Endothelial cell of umbilical vein (primary cell): ENCODE results near the gene GTF3C5. TPM values are rescaled to one million over a fixed set of nuclear protein-coding genes. Genes with fewer than 3 reads are reported as not detected.

Experiments
- BruUV-seq: library from RNA; stranded (reverse); fragments of 400-500 nt; replicated peaks from 2 replicates; lab custom pipeline; 2021; lab: Mats Ljungman, UMichigan
- CTCF ChIA-PET: fragments of 300-600, 350-600 bp; sonication (Branson Sonifier 250); formaldehyde crosslinking; loops from one replicate; lab custom pipeline; 2021; ENCODE audit warnings: antibody characterized with exemption, inconsistent platforms; lab: Charles Lee
- POLR2A ChIA-PET: fragments of 300-600, 350-600 bp; sonication (Branson Sonifier 250); formaldehyde crosslinking; loops from one replicate; lab custom pipeline; 2021; ENCODE audit warnings: antibody characterized with exemption, inconsistent platforms; lab: Charles Lee
- DNase-seq: peaks from one replicate; pipeline ENCODE4 v3.0.0-alpha.2; 2011; ENCODE audit warnings: low read depth, low spot score
- FAIRE-seq: peaks from 2 replicates; lab custom pipeline; 2011; peaks lifted over from hg19 to GRCh38; lab: Jason Lieb, UNC
- H2AFZ ChIP-seq: 2 replicates; pipeline ENCODE4 v1.6.0; 2012; ENCODE audit warnings: low read depth, low read length, control low read depth, inconsistent platforms
- H3K27ac ChIP-seq: 2 replicates; pipeline ENCODE4 v1.5.1; 2011; ENCODE audit warnings: low read depth, mild to moderate bottlenecking, control low read depth, low read length, moderate library complexity; ENCODE audit not compliant: insufficient read depth
- H3K27me3 ChIP-seq, 2 experiments: 2 replicates each; pipeline versions ENCODE4 v1.6.0 to v1.6.1; 2011; ENCODE audit warnings: low read length in 2 of 2, mixed read lengths in 1 of 2; ENCODE audit not compliant: control insufficient read depth in 2 of 2, insufficient read depth in 2 of 2
- H3K36me3 ChIP-seq, 2 experiments: 2 replicates in 1 of 2; 3 replicates in 1 of 2; pipeline ENCODE4 v1.5.1; 2011; ENCODE audit warnings: low read length in 2 of 2, mild to moderate bottlenecking in 1 of 2, moderate library complexity in 1 of 2; ENCODE audit not compliant: control insufficient read depth in 2 of 2, insufficient read depth in 2 of 2; ENCODE audit errors: extremely low read depth in 1 of 2
- H3K4me1 ChIP-seq: 3 replicates; pipeline ENCODE4 v1.5.1; 2011; ENCODE audit warnings: mild to moderate bottlenecking, low read length; ENCODE audit not compliant: control insufficient read depth, insufficient read depth; ENCODE audit errors: extremely low read depth
- H3K4me2 ChIP-seq: 2 replicates; pipeline ENCODE4 v1.6.1; 2011; ENCODE audit warnings: low read length, control low read depth, mixed read lengths; ENCODE audit not compliant: insufficient read depth
- H3K4me3 ChIP-seq, 3 experiments: fragments of 200-600 bp in 1 of 3; sonication (generic), shearing (Covaris generic) in 1 of 3; replicated peaks in 1 of 3; 2 replicates each; pipeline ENCODE4 v1.5.1; 2011 to 2016; ENCODE audit warnings: control low read depth in 3 of 3, low read length in 3 of 3, mild to moderate bottlenecking in 2 of 3, inconsistent platforms in 1 of 3, low read depth in 1 of 3, moderate library complexity in 1 of 3; ENCODE audit not compliant: insufficient read depth in 1 of 3
- H3K79me2 ChIP-seq: 2 replicates; pipeline ENCODE4 v1.6.0; 2012; ENCODE audit warnings: low read length, inconsistent platforms; ENCODE audit not compliant: control insufficient read depth, insufficient read depth
- H3K9ac ChIP-seq: replicated peaks from 2 replicates; pipeline ENCODE3; 2011; ENCODE audit warnings: low read length, control low read depth; ENCODE audit not compliant: insufficient read depth; ENCODE audit errors: extremely low read depth
- H3K9me1 ChIP-seq: replicated peaks from 3 replicates; pipeline ENCODE4 v1.6.0; 2011; ENCODE audit warnings: mild to moderate bottlenecking, low read length; ENCODE audit not compliant: control insufficient read depth, insufficient read depth; ENCODE audit errors: extremely low read depth
- H3K9me3 ChIP-seq: replicated peaks from 2 replicates; pipeline ENCODE4 v1.5.1; 2012; ENCODE audit warnings: low read length, inconsistent platforms; ENCODE audit not compliant: control insufficient read depth, insufficient read depth
- H4K20me1 ChIP-seq: replicated peaks from 2 replicates; pipeline ENCODE3; 2011; ENCODE audit warnings: mild to moderate bottlenecking, low read length; ENCODE audit not compliant: control insufficient read depth, insufficient read depth; ENCODE audit errors: extremely low read depth
- EZH2 ChIP-seq: IDR thresholded peaks from 2 replicates; pipeline ENCODE4 v1.6.1; 2012; ENCODE audit warnings: borderline replicate concordance, low read depth, mild to moderate bottlenecking, moderate library complexity, low read length, inconsistent platforms; ENCODE audit not compliant: severe bottlenecking
- FOS ChIP-seq: IDR thresholded peaks from 2 replicates; pipeline ENCODE4 v1.6.1; 2011; ENCODE audit warnings: mild to moderate bottlenecking, low read length, moderate library complexity, borderline replicate concordance; ENCODE audit not compliant: insufficient read depth
- GATA2 ChIP-seq: IDR thresholded peaks from 2 replicates; pipeline ENCODE4 v1.7.0; 2011; ENCODE audit warnings: low read depth, mild to moderate bottlenecking, moderate library complexity, mixed read lengths, low read length; ENCODE audit not compliant: insufficient read length, insufficient read depth
- JUN ChIP-seq: IDR thresholded peaks from 2 replicates; pipeline ENCODE4 v1.6.1; 2011; ENCODE audit warnings: borderline replicate concordance, low read depth; ENCODE audit not compliant: insufficient read length, insufficient read depth
- MYC ChIP-seq: IDR thresholded peaks from one replicate; pipeline ENCODE4 v1.6.1; 2011; ENCODE audit warnings: mild to moderate bottlenecking, low read depth, low read length
- POLR2A ChIP-seq: IDR thresholded peaks from 2 replicates; pipeline ENCODE4 v1.6.1; 2012; ENCODE audit warnings: low read depth, mild to moderate bottlenecking, control low read depth, low read length
- POLR2AphosphoS5 ChIP-seq: IDR thresholded peaks from 2 replicates; pipeline ENCODE4 v1.6.1; 2012; ENCODE audit warnings: low read depth, mild to moderate bottlenecking, control low read depth, low read length, moderate library complexity; ENCODE audit not compliant: insufficient read depth
- dilution Hi-C: fragments of 300-500 bp; cut with MboI; formaldehyde crosslinking; loops from one replicate; pipeline ENCODE4 v1.15.0; 2019; ENCODE audit warnings: low sequenced_read_pairs; ENCODE audit not compliant: extremely low pct_ligation_motif_present
- intact Hi-C: fragments of 100-400 bp; cut with micrococcal nuclease; formaldehyde crosslinking; loops from one replicate; pipeline ENCODE4 v1.10.0; 2022
- polyA plus RNA-seq, 4 experiments: library from polyadenylated mRNA; depleted of rRNA in 3 of 4; stranded (reverse) in 3 of 4; unstranded in 1 of 4; fragments of >200 nt; gene quantifications; 2 replicates each; pipeline versions ENCODE4 v1.2.1 to v1.2.3, GENCODE V29; 2011 to 2012; ENCODE audit warnings: missing spikeins in 1 of 4
- total RNA-seq: library from RNA; stranded (reverse); gene quantifications from 2 replicates; pipeline ENCODE4 v1.2.3, GENCODE V29; 2021
- TF ChIP-seq, protein P1 (sequence below): IDR thresholded peaks from 2 replicates; pipeline ENCODE4 v1.6.1; 2011; ENCODE audit not compliant: insufficient read depth, insufficient read length
- TF ChIP-seq, protein P2 (sequence below), 2 donors: IDR thresholded peaks; 1 replicate in 1 of 2; 2 replicates in 1 of 2; pipeline ENCODE4 v1.5.1; 2011; ENCODE audit warnings: low read length in 2 of 2, mild to moderate bottlenecking in 2 of 2, moderate library complexity in 2 of 2, control low read depth in 1 of 2, inconsistent platforms in 1 of 2, low read depth in 1 of 2; ENCODE audit not compliant: insufficient read depth in 1 of 2; ENCODE audit errors: extremely low read depth in 1 of 2

Gene GTF3C5
- total and polyA plus RNA-seq, 2 donors (not counting 3 experiments of a cell fraction or from before 2014, with no cell fraction given): 65.6 to 73.8 TPM

DNA sequence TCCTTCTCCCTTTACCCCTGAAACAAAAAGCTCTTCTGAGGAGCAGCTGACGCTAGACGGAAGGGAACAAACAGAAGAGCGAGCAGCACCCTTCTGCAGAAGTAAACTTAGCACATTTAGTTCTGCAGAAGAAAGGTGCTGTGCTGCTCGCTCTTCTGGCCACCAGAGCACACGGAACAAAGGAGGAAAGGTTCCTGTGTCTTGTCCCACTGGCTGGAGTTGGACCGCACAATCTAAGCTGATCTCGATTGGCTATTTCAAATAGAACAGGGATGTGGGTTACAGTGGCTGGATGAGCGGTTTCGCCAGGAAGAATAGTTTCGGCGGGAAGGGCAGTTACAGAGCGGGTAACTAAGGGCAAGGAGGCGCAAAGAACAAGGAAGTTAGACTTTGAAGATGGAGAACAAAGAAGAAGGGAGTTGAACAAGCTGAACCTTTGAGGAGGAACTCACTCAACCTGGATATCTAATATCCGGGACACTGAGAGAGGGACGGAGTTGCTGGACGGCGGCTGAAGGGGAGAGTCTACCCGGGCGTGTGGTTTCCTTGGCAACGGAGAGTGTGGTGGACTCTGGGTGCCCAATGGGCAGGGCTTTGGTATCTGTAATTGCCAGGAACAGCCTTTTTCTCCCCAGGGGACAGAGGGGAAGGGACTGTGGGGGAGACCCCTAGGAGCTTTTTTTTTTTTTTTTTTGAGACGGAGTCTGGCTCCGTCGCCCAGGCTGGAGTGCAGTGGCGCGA, 7.1 kb downstream of the GTF3C5 start:
- dilution Hi-C loops (no loop called here), intact Hi-C loops (no loop called here)
- Histone ChIP-seq H4K20me1 (no peaks in the 10 kb centered on the region), H3K9ac (no peak overlapping the region), H3K4me2 (no peak overlapping the region), H3K36me3 (peaks cover 0 to 13% of the 10 kb centered on the region in 2 experiments), H3K4me1 (no peaks in the 10 kb centered on the region), H3K9me1 (no peaks in the 10 kb centered on the region), H3K27ac (no peak overlapping the region), H3K27me3 (no peaks in the 10 kb centered on the region), H2AFZ (no peak overlapping the region), H3K9me3 (no peaks in the 10 kb centered on the region), H3K79me2 (peaks cover 70% of the 10 kb centered on the region), H3K4me3 (no peak overlapping the region)
- no TSS peak for BruUV-seq
- no peak for DNase-seq
- no peak for TF ChIP-seq POLR2A
- TF ChIP-seq, protein P1, sequence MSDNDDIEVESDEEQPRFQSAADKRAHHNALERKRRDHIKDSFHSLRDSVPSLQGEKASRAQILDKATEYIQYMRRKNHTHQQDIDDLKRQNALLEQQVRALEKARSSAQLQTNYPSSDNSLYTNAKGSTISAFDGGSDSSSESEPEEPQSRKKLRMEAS: no peak
- no peak for TF ChIP-seq MYC
- TF ChIP-seq JUN: no peak
- TF ChIP-seq FOS: no peak
- no peak for TF ChIP-seq EZH2
- TF ChIP-seq, protein P2, sequence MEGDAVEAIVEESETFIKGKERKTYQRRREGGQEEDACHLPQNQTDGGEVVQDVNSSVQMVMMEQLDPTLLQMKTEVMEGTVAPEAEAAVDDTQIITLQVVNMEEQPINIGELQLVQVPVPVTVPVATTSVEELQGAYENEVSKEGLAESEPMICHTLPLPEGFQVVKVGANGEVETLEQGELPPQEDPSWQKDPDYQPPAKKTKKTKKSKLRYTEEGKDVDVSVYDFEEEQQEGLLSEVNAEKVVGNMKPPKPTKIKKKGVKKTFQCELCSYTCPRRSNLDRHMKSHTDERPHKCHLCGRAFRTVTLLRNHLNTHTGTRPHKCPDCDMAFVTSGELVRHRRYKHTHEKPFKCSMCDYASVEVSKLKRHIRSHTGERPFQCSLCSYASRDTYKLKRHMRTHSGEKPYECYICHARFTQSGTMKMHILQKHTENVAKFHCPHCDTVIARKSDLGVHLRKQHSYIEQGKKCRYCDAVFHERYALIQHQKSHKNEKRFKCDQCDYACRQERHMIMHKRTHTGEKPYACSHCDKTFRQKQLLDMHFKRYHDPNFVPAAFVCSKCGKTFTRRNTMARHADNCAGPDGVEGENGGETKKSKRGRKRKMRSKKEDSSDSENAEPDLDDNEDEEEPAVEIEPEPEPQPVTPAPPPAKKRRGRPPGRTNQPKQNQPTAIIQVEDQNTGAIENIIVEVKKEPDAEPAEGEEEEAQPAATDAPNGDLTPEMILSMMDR (IDR thresholded peaks at IDR 0.05; ENCODE audit: extremely low read depth in 1 of 2, insufficient read depth in 1 of 2, low read depth in 1 of 2, low read length in 2 of 2): no peak
- no peak for TF ChIP-seq GATA2
- TF ChIP-seq POLR2AphosphoS5: no peak
- no peak for FAIRE-seq
- ChIA-PET POLR2A (no interaction called here), CTCF (no interaction called here)
